SK-N-SH (cell line): ENCODE data around the gene INIP.

Source experiments
- CTCF ChIP-seq: fragments of 200-600 bp; sonication (generic); IDR thresholded peaks from 2 replicates; pipeline ENCODE4 v1.6.1; 2017; ENCODE audit warnings: antibody characterized with exemption, mild to moderate bottlenecking, moderate library complexity
- MAX ChIP-seq: IDR thresholded peaks from 2 replicates; pipeline ENCODE4 v1.4.0; 2012; ENCODE audit warnings: low read depth
- POLR2AphosphoS5 ChIP-seq: IDR thresholded peaks from 2 replicates; pipeline ENCODE4 v1.6.1; 2012; ENCODE audit warnings: low read depth, low read length
- RAD21 ChIP-seq: IDR thresholded peaks from 2 replicates; pipeline ENCODE4 v1.6.1; 2012; ENCODE audit warnings: mild to moderate bottlenecking, low read length
- SMC3 ChIP-seq: IDR thresholded peaks from 2 replicates; pipeline ENCODE4 v1.6.1; 2012; ENCODE audit warnings: low read depth, low read length, improper control_type of control experiment
- TEAD4 ChIP-seq: IDR thresholded peaks from 2 replicates; pipeline ENCODE4 v1.4.0; 2012; ENCODE audit warnings: mild to moderate bottlenecking, borderline replicate concordance; ENCODE audit not compliant: insufficient read depth

GRCh38 chr9:112765281-112765680 lies 47.4 kb upstream of the INIP start:
- TF ChIP-seq CTCF (no peak), RAD21 (no peak), MAX (no peak), SMC3 (no peak), TEAD4 (no peak), POLR2AphosphoS5 (no peak)
